ENCODE measurements around the gene SLC38A6. TPM values are rescaled to one million over a fixed set of nuclear protein-coding genes. Genes with fewer than 3 reads are reported as not detected.

SLC38A6 gene
- total RNA-seq (2021; fragmentation: NEBNext Ultra II Directional; extraction: Animal tissue kit (Norgen Biotek cat#: 25700)): 5.2 and 8.1 TPM in 2 replicates
- polyA plus RNA-seq (2011; rRNA removed): 5.1 and 9.8 TPM in 2 replicates
- 6.5 TPM for polyA plus RNA-seq (2011; cell fraction: cytosol; rRNA removed)
- 4.0 TPM for polyA plus RNA-seq (2011; cell fraction: nucleus; rRNA removed)
- polyA plus RNA-seq (2012, experiment 1 of 2): 4.1 to 9.5 TPM (median 6.8 TPM) in 4 replicates
- 2.0 TPM for polyA plus RNA-seq (2012, experiment 2 of 2)
- 18.3 TPM for polyA plus RNA-seq (2013, experiment 1 of 2)
- polyA plus RNA-seq (2013, experiment 2 of 2): 18.6 TPM
- polyA minus RNA-seq (2011; rRNA and poly(A)+ RNA removed): 9.6 and 11.2 TPM in 2 replicates
- 2.9 TPM for polyA minus RNA-seq (2011; cell fraction: cytosol; rRNA and poly(A)+ RNA removed)
- 29.1 TPM for polyA minus RNA-seq (2011; cell fraction: nucleus; rRNA and poly(A)+ RNA removed)
- long read RNA-seq, experiment 1, partial matches to known transcripts: 2 of 9 reads
- long read RNA-seq, experiment 1, other reads (novel, unspliced or antisense): 5 of 9 reads
- long read RNA-seq, experiment 2, transcript SLC38A6-201 (16 exons, 1,688 nt): major isoform, 5 of 11 reads
- long read RNA-seq, experiment 2, partial matches to known transcripts: 2 of 11 reads
- long read RNA-seq, experiment 2, other reads (novel, unspliced or antisense): 4 of 11 reads

GRCh38 chr14:60980811-60981632, at the start of gene SLC38A6, which contains the start of gene TRMT5:
Gene SLC38A6, plus strand, starts transcription at chr14:60981245. Its CDS starts 33 bp downstream, at chr14:60981278.
Gene TRMT5, minus strand, starts transcription at chr14:60981079. Its CDS starts 106 bp downstream, at chr14:60980973.
- H4K8ac ChIP-seq (ENCODE audit: extremely low read depth, insufficient read depth, low read length): peak within 1 kb of the TSS; percentile 99; the same call in 1 of the 2 replicates
- H3K79me2 ChIP-seq (ENCODE audit: control insufficient read depth in 1 of 2, insufficient read depth in 2 of 2, low read length in 2 of 2): peaks cover 0 to 23% of the 10 kb centered on the region in 2 experiments; a peak in 2 of 4 replicates
- no peak within 1 kb of the TSS for H2AK5ac ChIP-seq (ENCODE audit: low read depth, low read length)
- H2BK120ac ChIP-seq (replicated peaks; ENCODE audit: low read depth, low read length): no peak within 1 kb of the TSS
- DNase-seq (ENCODE audit: low read depth in 1 of 2, low spot score in 2 of 2) (peak; percentile 88 to 97), FAIRE-seq (peak; percentile 66)
- peak within 1 kb of the TSS; percentile 90 for H3K56ac ChIP-seq (replicated peaks; ENCODE audit: insufficient read length, low read depth, low read length)
- peak within 1 kb of the TSS; percentile 77 for H4K5ac ChIP-seq (ENCODE audit: insufficient read length, low read depth, low read length)
- H3K23me2 ChIP-seq (ENCODE audit: low read depth, low read length): peaks cover 4% of the 10 kb centered on the region; the same call in 1 of the 2 replicates
- no peak within 1 kb of the TSS; the same call in 1 of the 2 replicates for H2BK15ac ChIP-seq (ENCODE audit: low read length)
- peaks cover 0 to 2% (median 0%) of the 10 kb centered on the region in 4 experiments; a peak in 1 of 7 replicates for H3K4me1 ChIP-seq (replicated peaks in 1 of 4; ENCODE audit: control insufficient read depth in 3 of 4, insufficient read depth in 4 of 4, low read length in 3 of 4)
- peak within 1 kb of the TSS; percentile 85 to 100 (median 97) for H3K4me3 ChIP-seq (ENCODE audit: extremely low read depth in 1 of 4, insufficient read depth in 2 of 4, low read depth in 3 of 4, low read length in 4 of 4)
- H3K36me3 ChIP-seq (ENCODE audit: control insufficient read depth in 2 of 4, insufficient read depth in 4 of 4, low read length in 3 of 4): peaks cover 0 to 25% (median 4%) of the 10 kb centered on the region in 4 experiments; a peak in 5 of 8 replicates
- H3K27me3 ChIP-seq (replicated peaks in 1 of 4; ENCODE audit: control insufficient read depth in 3 of 4, extremely low read depth in 1 of 4, insufficient read depth in 3 of 4, low read length in 3 of 4): no peaks in the 10 kb centered on the region
- peak within 1 kb of the TSS; percentile 91 for H4K91ac ChIP-seq (replicated peaks; ENCODE audit: insufficient read length, low read length)
- no peaks in the 10 kb centered on the region for H3K9me3 ChIP-seq (ENCODE audit: insufficient read depth in 2 of 2, low read depth in 1 of 2, low read length in 1 of 2)
- peak within 1 kb of the TSS; percentile 36; the same call in 1 of the 2 replicates for H3K18ac ChIP-seq (ENCODE audit: extremely low read depth, low read length)
- POLR2A ChIA-PET (ENCODE audit: partially characterized antibody): interaction anchor here (0.6 to 2.1 kb wide), 14 partner anchors 9 to 355 kb away, joined by 3 to 7 read pairs (median 3); no protein-coding TSS in a partner anchor
- H3K4me2 ChIP-seq (ENCODE audit: insufficient read depth in 1 of 2, low read depth in 2 of 2, low read length in 2 of 2): peak within 1 kb of the TSS; percentile 78 to 89
- H4K20me1 ChIP-seq (replicated peaks in 1 of 2; ENCODE audit: control insufficient read depth in 1 of 2, insufficient read depth in 2 of 2, low read length in 2 of 2): no peaks in the 10 kb centered on the region
- no peak within 1 kb of the TSS for H2BK20ac ChIP-seq (ENCODE audit: low read length)
- peak within 1 kb of the TSS; percentile 93 for H3K27ac ChIP-seq (ENCODE audit: low read depth, low read length)
- H2BK12ac ChIP-seq (ENCODE audit: low read depth, low read length): 0 out of 2 replicates have a peak within 1 kb of the TSS, but pooled peaks have one; percentile 56
- WGBS, 2 experiments (ENCODE audit: extremely low coverage in 1 of 2, insufficient coverage in 1 of 2, insufficient read length in 1 of 2, insufficient replicate concordance in 2 of 2, low coverage in 1 of 2, low lambda C conversion rate in 2 of 2, missing lambda C conversion rate in 1 of 2): 2% methylated on average over 59 of the region's 59 CpGs; no CpG with 5 or more reads in 1 of the 2 experiments
- peak within 1 kb of the TSS; percentile 74 to 99 (median 97) for H3K9ac ChIP-seq (replicated peaks in 1 of 4; ENCODE audit: extremely low read depth in 1 of 4, low read depth in 3 of 4, low read length in 3 of 4)
- no peak within 1 kb of the TSS for H3K23ac ChIP-seq (ENCODE audit: insufficient read length)
- H2BK5ac ChIP-seq (ENCODE audit: low read depth, low read length): peak within 1 kb of the TSS; percentile 86
- peak within 1 kb of the TSS; percentile 60 for H3K4ac ChIP-seq (replicated peaks; ENCODE audit: insufficient read length, low read depth, low read length)
- H3K14ac ChIP-seq (ENCODE audit: insufficient read length): no peak within 1 kb of the TSS
- peak within 1 kb of the TSS; percentile 86 for H2AFZ ChIP-seq (ENCODE audit: low read length)
- CTCF ChIA-PET (ENCODE audit: partially characterized antibody): interaction anchor here (0.6 to 2.6 kb wide), 8 partner anchors 9 to 1264 kb away, joined by 3 to 7 read pairs (median 3); no protein-coding TSS in a partner anchor
- no peaks in the 10 kb centered on the region for H3K79me1 ChIP-seq (ENCODE audit: low read depth, low read length)
